T47D (cell line): Measurements from ENCODE around the gene KAT8.

Experiments
- DNase-seq, 2 experiments: peaks; one replicate each; pipeline versions ENCODE4 v3.0.0 to v3.0.0-alpha.2; 2011 to 2012; ENCODE audit warnings: low read depth in 1 of 2, low spot score in 1 of 2
- JUND ChIP-seq: IDR thresholded peaks from 2 replicates; pipeline ENCODE4 v1.6.1; 2012; ENCODE audit warnings: low read depth
- in situ Hi-C: cut with HindIII; loops from 2 replicates; pipeline ENCODE4 v1.10.0; 2016; ENCODE audit warnings: low sequenced_read_pairs, low pct_unique_long_range_greater_than_20kb

KAT8 gene

DNA sequence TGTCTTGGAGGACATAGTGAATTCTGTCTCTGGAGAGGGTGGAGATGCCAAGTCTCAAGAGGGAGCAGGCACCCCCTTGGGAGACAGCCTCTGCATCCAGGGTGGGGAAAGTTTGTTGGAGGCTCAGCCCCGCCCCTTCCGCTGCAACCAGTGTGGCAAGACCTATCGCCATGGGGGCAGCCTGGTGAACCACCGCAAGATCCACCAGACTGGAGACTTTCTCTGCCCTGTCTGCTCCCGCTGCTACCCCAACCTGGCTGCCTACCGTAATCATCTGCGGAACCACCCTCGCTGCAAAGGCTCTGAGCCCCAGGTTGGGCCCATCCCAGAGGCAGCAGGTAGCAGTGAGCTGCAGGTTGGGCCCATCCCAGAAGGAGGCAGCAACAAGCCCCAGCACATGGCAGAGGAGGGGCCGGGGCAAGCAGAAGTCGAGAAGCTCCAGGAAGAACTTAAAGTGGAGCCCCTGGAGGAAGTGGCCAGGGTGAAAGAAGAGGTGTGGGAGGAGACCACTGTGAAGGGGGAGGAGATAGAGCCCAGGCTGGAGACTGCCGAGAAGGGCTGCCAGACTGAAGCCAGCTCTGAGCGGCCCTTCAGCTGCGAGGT is 38.0 kb upstream of the KAT8 start:
- in situ Hi-C loops = no loop called here
- DNase-seq = no peak
- no peak for TF ChIP-seq JUND

DNA sequence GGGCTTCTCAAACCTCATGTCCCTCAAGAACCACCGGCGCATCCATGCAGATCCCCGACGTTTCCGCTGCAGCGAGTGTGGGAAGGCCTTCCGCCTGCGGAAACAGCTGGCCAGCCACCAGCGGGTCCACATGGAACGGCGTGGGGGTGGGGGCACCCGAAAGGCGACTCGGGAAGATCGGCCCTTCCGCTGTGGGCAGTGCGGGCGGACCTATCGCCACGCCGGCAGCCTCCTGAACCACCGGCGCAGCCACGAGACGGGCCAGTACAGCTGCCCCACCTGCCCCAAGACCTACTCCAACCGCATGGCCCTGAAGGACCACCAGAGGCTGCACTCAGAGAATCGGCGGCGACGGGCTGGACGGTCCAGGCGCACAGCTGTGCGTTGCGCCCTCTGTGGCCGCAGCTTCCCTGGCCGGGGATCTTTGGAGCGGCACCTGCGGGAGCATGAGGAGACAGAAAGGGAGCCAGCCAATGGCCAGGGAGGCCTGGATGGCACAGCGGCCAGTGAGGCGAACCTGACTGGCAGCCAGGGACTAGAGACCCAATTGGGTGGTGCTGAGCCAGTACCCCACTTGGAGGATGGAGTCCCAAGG is 37.3 kb upstream of the KAT8 start:
- no peak for DNase-seq
- in situ Hi-C loops = no loop called here
- no peak for TF ChIP-seq JUND

- in situ Hi-C loops = no loop called here
- DNase-seq = no peak
- no peak for TF ChIP-seq JUND
Measured at GRCh38 chr16:31080756-31081419, 36.6 kb upstream of the KAT8 start.

DNA sequence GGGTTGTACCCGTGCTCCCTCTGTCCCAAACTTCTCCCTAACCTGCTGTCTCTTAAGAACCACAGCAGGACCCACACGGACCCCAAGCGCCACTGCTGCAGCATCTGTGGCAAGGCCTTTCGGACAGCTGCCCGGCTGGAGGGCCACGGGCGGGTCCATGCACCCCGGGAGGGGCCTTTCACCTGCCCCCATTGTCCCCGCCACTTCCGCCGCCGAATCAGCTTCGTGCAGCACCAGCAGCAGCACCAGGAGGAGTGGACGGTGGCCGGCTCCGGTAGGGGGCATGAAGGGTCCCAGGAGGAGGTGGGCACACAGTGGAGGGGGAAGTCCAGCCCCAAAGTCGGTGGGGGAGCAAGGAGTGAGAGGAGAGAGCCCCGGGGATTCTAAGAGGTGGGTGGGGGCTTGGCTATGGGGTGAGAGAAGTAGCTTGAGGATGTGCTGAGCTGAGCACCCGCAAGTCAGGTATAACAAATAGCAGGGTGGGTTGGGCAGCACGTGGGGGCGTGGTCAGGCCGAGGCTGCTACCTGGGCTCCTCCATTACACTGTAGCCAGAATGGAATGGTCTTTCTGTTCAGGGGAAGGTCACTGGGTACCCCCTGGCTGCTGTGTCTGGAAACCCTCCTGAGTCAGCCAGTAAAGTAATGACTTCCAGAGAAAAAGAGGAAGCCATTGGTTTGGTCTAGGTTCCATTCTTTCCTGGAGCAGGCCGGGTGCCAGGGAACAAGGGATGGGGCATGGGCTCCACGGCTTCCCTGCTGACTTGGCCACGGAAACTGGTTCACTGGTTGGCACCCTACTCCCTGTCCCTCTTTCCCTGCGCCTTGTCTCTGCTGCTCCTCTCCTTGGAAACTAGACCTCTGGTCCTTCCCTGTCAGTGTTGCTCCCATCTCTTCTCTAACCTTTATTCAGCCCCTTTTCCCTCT is 35.8 kb upstream of the KAT8 start:
- DNase-seq = no peak
- TF ChIP-seq JUND = no peak
- in situ Hi-C loops = no loop called here

- TF ChIP-seq JUND = no peak
- in situ Hi-C loops = no loop called here
- no peak for DNase-seq
Measured at GRCh38 chr16:31082368-31083045, 35.0 kb upstream of the KAT8 start.

GRCh38 chr16:31083081-31083480 is 34.4 kb upstream of the KAT8 start:
- no peak for TF ChIP-seq JUND
- DNase-seq = no peak
- in situ Hi-C loops = no loop called here

- TF ChIP-seq JUND = no peak
- DNase-seq = no peak
- in situ Hi-C loops = no loop called here
Measured at GRCh38 chr16:31083556-31083955, 33.9 kb upstream of the KAT8 start.

- no peak for TF ChIP-seq JUND
- DNase-seq = no peak
- in situ Hi-C loops = no loop called here
Measured at GRCh38 chr16:31083981-31084380, 33.5 kb upstream of the KAT8 start.

DNA sequence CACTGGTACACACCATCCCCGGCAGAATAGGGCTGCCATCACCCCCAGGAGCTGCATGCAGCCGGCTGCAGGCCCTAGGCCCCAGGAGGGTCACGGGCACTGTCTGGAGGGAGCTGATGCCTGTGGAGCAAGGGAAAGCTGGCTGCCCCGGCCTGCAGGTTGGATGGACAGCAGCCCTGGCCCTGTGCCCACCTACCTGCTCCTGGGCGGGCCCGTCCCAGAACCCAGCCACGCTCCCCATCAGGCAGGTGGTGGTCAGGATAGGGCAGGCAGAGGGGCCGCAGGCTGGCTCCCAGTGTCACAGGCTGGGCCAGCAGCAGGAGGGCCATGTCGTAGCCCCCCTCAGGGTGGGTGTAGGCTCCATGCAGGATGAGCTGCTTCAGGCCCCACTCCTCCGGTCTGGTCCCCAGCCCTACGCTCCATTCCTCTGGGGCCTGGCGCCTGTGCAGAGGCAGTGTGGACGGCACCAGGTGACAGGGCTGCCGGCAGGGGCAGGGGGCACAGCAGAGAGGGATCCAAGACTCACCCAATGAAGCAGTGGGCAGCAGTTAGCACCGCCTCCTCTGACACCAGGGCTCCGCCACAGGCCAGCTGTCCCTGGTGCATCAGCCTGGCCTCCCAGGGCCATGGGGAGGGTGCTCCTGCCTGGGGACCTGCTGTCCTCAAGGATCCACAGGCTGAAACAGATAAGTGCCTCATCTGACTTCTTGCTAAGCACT is 32.7 kb upstream of the KAT8 start:
- DNase-seq = no peak
- in situ Hi-C loops = no loop called here
- TF ChIP-seq JUND = no peak

GRCh38 chr16:31085411-31085810 is 32.1 kb upstream of the KAT8 start:
- no peak for DNase-seq
- TF ChIP-seq JUND = no peak
- in situ Hi-C loops = no loop called here

DNA sequence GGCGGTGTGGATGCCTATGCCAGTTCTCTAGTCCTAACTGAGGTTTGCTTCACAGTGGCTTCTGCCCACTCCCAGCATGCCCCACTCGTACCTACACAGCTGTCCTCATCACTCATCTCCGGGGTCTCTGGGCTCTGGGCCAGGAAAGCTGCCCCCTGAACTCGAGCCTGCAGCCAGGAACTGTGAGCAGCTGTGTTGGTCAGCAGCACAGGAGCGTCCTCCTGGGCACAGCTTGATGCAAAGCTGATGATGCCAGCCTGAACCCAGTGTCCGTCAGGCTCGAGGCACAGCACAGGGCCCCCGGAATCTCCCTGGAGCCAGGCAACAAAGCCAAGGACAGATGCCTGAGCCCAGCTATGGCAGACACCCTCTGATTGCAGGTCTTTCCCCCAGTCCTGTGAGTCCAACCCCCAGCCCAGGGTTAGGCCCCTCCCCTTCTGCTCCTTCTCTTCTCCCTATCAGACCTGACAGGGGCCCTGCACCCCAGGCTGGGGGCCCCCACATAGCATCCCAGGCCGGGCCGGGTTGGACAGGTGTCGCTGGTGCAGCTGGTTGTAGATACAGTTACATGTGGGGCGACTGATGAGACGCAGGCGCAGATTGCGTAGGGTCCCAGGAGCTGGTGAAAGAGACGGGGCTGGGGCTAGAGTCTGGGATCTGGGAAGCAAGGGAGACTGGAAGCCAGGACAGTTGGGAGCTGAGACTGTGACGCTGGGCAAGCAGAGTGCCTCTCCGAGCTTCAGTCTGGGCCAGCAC is 31.4 kb upstream of the KAT8 start:
- in situ Hi-C loops = no loop called here
- no peak for TF ChIP-seq JUND
- no peak for DNase-seq
